Endometrium (tissue), 2 donors: Measurements from ENCODE around the gene MYO7A.

Experiments
- FAIRE-seq: peaks from 2 replicates; lab custom pipeline; 2012; peaks lifted over from hg19 to GRCh38; lab: Jason Lieb, UNC
- donor health status: control.
- donor health status: control.

The MYO7A gene

DNA sequence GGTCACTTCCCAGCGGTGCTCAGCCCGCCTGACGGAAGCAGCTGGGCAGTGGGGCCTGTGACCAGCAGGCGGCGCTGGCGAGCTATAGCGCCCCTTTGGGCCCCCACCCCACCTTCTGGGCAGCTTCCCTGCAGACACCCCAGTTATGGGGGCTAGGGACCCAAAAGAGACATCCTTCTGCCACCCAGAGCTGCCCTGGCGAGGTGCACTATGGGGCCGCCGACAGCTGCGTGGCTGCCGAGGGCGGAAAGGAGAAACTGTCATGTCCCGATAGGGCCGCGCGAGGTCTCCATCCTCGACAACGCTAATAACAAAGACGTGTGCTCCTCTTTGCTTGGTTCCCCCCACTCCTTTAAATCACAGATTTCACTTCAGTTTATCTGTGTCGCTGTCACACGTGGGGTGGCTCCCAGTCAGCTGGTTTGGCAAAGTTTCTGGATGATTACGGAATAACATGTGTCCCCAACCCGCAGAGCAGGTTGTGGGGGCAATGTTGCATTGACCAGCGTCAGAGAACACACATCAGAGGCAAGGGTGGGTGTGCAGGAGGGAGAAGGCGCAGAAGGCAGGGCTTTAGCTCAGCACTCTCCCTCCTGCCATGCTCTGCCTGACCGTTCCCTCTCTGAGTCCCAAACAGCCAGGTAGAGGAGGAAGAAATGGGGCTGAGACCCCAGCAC lies 673 bp upstream of the MYO7A start:
- no peak for FAIRE-seq

DNA sequence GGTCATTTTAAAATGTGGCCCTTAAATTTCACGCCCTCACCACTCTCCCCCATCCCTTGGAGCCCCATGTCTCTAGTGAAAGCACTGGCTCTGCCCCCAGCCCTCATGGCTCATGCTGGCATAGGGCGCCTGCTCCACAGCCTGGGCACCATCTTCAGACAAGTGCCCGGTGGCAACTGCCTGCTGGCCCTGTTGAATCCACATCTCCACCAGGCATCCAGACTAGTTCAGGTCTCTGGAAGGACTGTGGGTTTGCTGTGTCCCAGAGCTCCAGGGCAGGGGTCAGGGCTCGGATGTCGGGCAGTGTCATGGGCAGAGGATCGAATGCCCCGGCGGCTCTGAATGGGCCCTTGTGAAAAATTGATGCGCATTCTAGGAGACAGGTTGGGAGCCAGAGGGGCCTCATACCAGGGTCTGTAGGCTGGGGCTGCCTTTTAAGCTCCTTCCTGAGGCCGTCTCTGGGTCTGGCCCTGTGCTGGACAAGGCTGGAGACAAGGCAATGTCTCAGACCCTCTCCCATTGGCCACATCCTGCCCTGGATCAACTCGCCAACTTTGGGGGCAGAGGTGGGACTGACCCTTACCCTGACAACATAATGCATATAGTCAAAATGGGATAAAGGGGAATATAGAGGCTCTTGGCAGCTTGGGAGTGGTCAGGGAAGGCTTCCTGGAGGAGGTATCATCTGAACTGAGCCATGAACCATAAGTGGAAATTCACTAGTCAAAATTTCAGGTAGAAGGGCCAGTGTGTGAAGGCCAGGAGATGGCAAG lies 1.2 kb downstream of the MYO7A start:
- no peak for FAIRE-seq

DNA sequence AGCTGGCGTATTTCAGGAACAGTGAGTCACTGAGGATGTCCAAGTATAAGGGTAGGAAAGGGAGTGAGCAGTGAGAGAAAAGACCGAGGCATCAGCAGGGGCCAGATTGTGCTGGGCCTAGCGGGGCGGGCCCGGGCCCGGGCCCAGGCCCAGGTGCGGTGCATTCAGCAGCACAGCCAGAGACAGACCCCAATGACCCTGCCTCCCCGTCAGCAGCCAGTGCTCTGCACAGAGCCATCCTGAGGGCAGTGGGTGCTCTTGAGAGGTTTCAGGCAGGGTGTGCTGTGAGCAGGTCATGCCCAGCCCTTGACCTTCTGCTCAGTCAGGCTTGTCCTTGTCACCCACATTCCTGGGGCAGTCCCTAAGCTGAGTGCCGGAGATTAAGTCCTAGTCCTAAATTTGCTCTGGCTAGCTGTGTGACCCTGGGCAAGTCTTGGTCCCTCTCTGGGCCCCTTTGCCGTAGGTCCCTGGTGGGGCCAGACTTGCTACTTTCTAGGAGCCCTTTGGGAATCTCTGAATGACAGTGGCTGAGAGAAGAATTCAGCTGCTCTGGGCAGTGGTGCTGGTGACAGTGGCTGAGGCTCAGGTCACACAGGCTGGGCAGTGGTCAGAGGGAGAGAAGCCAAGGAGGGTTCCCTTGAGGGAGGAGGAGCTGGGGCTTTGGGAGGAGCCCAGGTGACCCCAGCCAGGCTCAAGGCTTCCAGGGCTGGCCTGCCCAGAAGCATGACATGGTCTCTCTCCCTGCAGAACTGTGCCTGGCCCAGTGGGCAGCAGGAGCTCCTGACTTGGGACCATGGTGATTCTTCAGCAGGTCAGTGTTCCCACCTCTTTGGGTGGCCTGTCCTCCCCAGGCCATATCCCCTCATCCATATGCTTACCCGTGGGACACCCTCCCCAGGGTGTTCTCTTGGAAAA lies 2.1 kb downstream of the MYO7A start:
- FAIRE-seq = no peak

GRCh38 chr11:77130763-77131513 lies 2.9 kb downstream of the MYO7A start:
- no peak for FAIRE-seq

DNA sequence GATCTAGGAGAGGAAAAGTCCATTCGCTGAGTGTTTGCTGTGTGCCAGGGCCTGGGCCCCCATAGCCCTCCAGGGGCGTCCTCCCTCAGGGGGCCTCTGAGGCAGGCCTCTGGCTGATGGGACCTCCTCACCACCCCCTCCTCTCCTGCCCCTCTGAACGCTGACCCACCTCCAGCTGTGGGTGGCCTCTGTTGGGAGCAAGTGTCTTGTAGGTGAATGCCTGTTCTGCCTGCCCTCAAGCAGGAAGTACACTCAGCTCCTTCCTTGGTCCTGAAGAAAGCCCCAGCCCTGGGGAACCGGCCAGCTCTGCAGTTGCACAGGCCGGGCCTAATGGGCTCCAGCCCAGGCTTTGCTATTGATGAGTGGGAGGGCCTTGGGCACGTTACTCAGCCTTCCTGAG lies 3.5 kb downstream of the MYO7A start:
- no peak for FAIRE-seq

- no peak for FAIRE-seq
Observed at GRCh38 chr11:77135069-77135468, 7.0 kb downstream of the MYO7A start.

- no peak for FAIRE-seq
Observed at GRCh38 chr11:77136074-77136473, 8.0 kb downstream of the MYO7A start.

DNA sequence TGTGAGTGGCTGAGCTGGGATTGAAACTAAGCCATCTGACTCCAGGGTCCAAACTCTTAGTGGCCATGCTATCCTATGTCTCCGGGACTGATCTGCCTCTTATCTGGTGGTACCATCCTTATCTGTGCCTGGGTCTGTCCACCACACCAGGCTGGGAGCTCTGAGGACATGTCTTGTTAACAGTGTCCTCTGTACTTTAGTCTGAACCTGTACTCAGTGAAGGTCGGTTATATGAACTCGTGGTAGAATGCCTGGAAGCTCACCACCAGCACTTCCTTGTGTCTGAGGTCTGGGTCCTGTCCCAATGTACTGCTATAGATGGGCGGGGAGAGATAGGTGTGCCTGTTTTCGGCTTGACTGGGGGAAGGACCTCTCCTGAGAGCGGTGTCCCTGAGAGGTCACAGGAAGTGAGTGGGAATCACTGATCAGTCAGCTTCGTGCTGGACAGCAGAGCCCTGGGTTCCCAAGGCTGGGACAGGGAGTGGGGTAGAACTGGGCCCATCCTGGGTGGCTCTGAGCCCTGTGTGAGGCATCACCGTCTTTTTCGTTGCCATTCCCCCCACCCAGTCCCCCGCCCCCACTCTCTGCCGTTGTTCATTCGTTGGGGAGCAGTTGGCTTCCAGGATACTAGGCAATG lies 8.9 kb downstream of the MYO7A start:
- FAIRE-seq = no peak

DNA sequence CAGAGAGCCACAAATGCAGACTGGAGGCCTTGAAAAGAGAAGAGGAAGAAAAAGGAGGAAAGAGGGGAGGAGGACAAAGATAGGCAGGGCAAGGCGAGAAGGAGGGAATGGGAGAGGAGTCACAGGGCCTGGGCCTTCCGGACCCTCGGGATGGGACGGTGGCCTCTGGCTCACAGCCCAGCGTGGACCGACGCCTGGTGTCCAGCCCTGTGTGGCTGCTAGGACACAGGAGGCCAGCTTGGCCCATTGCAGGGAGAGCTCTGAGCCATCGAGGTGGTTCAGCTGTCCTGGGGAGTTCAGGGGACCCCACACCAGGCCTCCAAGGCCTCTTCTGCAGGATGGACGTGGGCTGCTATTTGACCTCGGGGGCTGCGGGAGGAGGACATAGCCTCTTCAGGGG lies 9.4 kb downstream of the MYO7A start:
- FAIRE-seq = no peak

- no peak for FAIRE-seq
Observed at GRCh38 chr11:77138106-77138649, 10.1 kb downstream of the MYO7A start.

DNA sequence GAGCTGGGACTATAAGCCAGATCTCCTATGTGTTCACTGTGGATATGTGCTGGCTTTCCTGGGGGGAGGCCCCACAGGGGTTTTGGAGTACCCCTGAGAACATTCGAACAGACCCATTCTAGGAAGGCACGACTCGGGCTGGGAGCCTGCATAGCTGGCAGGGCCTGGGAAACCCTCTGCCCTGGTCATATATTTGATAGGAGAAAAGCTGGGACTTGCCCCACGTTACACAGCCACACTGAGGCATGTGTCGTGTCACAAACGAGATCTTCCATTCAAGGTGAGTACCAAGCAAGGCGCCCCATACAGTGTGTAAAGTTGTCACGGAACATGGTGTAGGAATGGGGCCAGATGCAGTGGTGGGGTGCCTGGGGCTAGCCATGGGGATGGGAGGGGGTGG lies 11.2 kb downstream of the MYO7A start:
- no peak for FAIRE-seq

DNA sequence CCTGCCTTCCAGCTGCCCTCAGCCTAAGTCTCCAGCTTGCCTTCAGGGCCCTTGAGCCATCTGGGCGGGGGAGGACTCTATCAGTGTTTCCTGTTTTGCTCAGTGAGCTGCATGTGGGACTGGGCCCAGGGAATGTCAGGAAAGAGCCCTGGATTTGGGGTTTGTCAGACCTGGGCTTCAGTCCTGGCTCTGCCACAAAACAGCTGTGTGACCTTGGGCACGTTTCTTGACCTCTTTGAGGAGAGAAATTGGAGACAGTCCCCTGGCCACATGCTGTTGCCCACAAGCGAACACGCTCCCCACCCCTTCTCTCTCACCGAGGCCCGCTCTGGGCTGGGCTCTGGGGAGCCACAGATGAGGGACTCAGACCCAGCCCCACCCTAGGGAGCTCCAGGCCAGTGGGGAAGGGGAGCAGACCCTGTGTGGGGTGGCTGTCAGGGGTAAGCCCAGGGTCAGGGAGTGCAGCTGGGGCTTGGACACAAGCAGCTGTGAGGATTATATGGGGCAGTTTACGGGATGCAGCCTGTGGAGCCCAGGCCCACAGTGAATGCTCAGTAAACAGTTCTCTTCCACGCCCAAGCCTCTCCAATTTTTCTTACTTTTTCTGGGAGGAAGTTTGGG lies 12.3 kb downstream of the MYO7A start:
- no peak for FAIRE-seq

- no peak for FAIRE-seq
Observed at GRCh38 chr11:77141034-77141433, 13.0 kb downstream of the MYO7A start.

- no peak for FAIRE-seq
Observed at GRCh38 chr11:77141475-77141874, 13.4 kb downstream of the MYO7A start.

DNA sequence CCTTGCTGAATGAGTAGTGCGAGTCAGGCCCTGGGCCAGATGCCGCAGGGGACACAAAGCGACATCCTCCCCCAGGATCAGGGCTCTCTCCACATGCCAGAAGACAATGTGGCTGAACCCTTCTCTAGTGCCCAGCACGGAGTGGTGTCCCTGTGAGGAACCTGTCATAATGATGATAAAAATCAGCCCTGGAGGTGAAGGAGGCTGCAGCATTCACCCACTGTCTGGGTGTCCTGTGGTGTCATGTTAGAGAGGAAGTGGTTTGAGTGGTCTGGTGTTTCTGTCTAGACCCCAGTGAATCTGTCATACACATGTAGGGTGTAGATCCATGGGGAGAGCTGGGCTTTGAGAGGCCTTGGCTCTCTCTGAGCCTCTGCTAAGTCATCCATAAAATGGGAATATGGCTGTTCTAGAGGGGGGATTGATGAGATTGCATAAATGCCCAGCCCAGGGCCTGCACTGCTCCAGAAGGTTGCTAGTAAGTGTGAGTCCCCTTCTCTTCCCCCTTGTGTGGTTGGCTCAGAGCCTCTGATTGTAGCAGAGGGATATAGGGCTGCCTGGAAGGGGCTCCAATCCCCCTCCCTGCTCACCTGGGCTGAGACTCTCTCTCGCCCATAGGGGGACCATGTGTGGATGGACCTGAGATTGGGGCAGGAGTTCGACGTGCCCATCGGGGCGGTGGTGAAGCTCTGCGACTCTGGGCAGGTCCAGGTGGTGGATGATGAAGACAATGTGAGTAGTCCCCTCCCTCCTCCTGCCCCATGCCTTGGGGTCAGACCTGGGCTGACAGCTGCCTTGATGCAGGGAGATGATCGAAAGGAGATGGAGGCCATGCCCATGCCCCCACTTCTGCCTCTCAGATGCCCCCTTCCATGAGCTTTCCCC lies 14.3 kb downstream of the MYO7A start:
- FAIRE-seq = no peak

- FAIRE-seq = no peak
Observed at GRCh38 chr11:77143405-77144020, 15.5 kb downstream of the MYO7A start.

DNA sequence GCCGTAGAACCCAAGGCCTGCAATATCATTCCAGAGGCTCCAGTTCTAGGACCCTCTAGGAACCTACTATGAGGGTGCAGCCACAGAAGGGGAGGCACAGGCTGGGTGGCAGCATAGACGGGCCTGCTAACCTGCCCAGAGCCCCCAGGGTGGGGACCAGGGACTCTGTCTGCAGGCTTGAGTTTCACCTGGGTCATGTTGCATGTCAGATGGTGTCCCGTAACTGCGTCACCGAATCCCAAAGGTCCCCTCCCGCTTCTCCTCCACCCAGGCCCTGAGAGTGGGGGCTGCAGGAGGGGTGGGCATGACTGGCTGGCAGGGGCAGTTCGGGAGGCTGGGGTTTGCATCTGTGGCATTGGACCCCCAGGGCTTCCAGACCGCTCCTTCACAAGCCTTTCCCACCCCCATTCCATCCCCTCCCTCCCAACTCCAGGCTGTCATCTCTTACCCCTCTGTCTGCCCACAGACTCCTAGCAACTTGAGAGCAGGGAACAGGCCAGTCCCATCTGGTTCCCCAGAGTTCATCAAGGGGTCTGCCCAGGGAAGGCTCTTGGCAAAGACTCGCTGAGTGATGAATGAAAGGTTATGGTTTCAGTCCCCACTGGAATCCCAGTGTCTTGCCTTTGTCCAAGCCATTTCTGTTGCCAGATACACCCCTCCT lies 16.3 kb downstream of the MYO7A start:
- FAIRE-seq = no peak

DNA sequence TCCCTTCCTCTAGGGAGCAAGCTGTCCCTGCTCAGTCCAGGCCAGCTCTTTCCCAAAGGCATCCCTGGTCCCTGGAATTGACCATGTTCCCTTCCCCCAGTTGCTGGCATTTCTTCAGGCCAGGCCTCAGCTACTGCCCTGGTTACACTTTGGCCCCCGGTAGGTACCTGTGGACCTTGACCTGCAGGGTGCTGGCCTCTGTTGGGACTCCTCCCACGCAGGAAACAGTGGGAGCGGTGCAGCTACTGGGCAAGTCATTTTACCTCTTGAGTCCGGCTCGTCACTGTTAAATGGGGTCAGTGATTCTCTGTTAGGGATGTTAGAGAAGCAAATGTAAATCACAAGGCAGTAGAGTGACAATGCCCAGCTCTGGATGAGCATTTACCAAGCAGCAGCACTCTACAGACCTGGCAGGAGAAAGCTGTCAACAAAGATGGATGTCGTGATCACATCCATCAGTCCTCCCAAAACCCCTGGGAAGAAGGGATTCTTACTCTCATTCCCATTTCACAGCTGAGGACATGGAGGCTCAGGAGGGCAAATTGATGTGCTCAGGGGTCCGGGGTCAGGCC lies 16.9 kb downstream of the MYO7A start:
- FAIRE-seq = no peak
